Measurements from ENCODE around the gene FDXACB1.

Gene FDXACB1

DNA sequence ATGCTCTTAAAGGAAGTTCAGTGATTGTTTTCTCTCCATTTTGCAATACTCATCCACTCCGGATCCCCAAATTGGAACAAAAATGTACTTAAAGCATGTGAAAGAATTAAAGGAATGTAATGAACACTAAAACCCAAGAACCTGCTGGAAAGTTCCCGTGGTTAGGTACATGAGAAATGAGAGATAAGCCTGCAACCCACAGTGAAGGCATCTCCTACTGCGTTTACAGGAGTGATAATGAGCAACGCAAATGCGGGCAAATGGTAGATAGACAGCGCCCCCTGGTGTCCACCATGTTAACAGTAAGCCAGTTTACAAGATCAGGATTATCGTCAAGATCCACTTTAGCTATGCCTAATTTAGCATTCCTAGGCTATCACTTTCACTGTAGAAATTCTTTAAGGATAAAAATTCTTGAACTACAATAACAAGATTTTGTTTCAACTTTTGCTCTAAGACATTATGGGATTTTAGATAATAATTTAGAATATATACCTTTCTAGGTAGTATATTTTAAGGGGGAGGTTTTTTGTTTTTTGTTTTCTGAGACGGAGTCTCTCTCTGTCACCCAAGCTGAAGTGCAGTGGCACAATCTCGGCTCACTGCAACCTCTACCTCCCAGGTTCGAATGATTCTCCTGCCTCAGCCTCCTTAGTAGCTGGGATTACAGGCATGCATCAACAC, 37.5 kb downstream of the FDXACB1 start:
- peak; percentile 78 to 82 for DNase-seq

DNA sequence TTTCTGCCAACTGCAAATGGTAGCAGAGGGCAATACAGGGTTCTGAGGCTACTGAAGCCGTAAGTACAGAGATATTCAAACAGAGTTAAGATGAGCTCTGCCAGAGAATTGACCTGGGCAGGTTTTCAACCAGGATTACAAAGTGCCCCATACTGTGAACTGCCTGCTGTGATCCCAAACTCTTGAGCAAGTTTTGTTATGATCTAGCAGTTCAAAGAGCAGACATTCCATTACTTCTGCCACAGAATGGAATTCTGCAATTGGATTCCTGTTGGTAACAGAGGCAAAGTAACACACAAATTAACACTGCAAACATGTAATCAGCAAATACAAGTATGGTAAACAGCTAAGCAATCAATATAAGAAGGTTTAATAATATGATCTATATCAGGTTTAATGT, 38.8 kb downstream of the FDXACB1 start:
- no peak for DNase-seq

DNA sequence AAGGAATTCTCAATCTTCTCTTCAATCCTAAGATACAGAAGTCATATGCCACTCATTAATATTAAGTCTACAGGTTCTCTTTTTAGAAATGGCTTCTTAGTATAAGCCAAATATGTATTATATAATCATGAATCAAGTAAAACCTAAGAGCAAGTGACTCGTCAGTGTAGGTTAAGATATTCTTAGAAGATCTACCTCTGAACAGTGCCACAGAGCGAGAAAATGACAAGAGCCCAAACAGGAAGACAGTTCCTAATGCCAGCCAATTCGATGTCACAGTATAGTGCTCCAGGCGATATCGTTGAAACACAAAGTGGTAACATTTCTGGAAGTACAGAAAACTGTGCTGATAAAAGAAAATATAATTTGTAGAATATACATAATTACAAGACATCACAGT, 40.9 kb downstream of the FDXACB1 start:
- DNase-seq = no peak

DNA sequence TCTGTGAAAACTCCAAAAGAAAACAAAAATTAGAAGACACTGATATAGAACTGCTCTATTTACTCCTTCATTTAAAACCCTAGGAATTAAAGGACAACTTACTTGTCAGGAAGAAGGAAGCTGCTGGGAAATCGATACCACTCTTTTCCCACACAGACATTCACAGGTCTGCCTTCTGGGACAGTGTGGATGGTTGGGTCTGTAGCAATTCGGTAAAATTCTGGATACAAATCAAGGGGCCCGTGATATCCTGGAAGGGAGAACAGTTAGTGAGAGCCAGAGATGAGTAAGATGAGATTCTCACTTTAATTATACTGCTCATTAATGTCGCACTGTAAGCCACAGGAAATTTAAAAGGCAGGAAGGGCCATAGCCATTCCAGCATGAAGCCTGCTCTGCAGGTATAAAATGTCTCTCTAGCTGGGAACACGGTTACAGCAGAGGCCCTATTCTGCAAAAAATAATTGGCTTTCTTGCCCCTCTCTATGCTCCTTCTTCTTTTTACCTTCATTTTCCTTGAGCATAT, 41.5 kb downstream of the FDXACB1 start:
- DNase-seq = no peak

DNA sequence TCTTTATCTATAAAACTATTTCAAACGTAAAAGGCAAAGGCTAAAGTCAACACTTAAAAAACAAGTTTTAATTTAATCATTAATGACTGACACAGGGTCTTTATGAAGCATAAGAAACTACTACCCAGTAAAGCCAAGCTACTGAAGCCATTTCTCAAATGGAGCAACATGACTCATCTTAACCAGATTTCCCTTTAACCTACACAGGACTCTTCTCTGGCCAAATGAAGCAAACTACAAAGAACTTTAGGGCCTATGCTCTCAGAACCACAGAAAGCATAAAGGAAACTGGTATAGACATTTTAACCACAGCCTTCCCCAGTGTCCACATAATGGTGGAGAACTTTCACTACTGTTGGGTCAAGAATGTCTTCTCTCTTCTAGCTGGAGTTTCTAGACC, 42.2 kb downstream of the FDXACB1 start:
- DNase-seq = no peak

DNA sequence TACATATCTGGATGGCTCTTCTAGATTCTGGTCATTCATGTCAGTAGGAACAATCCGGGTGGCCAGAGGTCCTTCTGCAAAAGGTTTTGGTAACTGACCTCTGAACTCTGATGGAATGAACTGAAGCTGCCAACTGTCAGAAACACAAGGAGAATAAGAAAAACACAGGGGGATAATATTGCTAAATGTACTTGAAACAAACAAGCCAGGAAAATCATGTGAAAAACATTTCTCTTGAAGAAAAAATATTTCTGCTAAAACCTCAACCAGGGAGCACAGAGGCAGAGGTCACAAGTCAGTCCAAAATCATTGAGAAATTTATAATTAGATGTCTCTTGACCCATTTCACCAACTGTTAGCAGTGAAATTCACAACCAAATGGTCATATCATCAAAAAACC, 42.8 kb downstream of the FDXACB1 start:
- DNase-seq = no peak

DNA sequence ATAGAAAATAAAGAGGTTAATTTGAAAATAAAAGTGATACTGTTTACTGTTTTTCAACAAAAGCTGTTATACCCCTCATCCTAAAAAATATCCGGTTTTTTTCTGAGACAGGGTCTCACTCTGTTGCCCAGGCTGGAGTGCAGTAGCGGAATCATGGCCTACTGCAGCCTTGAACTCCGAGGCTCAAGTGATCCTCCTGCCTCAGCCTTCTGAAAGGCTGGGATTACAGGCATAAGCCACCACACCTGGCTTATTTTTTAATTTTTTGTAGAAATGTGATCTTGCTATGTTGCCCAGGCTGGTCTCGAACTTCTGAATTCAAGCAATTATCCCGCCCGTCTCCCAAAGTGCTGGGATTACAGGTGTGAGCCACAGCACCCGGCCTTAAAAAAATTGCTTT, 43.3 kb downstream of the FDXACB1 start:
- DNase-seq = no peak

DNA sequence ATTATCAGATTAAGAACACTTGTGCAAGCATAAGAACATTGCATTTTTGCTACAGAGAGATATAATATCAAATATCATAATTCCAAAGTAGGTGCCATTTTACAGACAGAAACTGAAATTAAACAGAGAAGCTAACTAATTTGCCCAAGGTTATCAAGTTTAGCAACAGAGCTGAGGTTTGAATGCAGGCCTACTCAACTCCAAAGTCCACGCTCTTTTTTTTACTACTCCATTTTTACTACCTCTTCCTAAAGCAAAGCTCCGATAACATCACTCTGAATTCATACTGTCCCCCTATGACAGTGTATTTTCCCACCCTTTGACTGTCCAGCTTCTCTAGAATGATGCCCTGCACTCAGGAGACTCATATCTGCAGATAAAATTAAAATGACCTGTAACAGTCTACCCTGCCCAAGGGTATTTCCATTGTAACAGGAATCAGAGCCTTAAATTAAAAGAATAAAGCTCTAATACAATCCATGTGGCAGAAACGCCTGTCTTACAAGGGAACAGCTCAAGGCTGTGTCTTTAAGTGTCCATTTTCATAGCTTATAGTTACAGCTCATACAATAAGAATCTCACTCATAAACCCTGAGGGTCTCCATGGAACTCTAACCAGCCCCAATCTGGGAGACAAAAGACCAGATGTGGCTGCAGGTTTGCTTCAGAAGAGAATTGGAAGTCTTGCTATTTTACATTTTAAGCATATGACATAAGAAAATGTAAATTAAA, 44.4 kb downstream of the FDXACB1 start:
- DNase-seq = no peak

DNA sequence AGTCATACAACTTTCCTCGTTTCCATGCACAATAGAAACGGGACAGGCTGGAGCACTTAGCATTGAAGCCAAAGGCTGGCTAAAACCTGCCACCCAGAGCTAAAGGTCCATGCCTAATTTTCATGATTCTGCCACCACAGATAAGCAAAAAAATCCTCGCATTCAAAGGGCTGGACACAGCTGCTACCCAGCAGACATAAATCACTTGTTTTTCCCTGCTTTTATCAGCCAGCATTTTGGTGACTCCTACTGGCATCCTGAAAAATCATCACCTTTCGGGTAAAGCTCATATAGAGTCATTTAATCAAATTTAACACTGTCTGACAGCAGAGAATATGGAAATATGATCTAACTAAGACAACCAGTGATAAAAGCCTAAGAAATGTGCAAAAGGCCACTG, 45.4 kb downstream of the FDXACB1 start:
- no peak for DNase-seq

DNA sequence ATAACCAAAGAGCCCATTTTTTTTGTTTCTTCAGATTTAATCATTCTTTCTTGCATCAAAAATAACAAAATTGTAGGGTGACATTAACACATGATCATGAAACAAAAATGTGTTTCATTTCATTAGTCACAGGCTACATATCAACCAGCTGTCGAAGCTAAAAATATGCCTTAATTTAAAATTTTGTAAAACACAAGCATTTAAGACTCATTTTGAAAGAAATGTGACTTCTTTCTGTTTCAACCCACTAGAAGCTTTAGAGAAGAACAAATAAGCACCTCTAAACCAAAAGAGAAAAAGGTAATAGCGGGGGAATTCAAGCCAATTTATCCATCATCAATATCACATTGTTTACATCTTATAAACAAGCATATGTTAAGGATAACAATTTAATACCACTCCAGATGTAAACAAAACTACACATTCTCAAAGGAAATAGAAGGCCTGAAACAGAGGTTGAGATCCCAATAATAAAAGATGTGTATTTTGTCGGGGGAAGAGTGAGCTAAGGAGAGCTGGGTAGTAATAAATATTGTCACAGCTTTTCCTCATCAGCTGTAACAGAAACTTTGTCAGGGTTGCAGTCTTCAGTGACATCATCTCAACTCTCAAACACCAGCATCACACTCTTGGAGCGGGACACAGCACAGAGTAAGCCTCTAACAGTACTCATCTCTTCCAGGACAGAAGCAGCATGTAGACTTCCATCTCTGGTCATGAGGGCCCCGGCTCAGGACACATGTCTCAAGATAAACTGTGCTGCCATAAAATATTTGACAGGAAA, 49.6 kb downstream of the FDXACB1 start:
- DNase-seq = no peak

DNA sequence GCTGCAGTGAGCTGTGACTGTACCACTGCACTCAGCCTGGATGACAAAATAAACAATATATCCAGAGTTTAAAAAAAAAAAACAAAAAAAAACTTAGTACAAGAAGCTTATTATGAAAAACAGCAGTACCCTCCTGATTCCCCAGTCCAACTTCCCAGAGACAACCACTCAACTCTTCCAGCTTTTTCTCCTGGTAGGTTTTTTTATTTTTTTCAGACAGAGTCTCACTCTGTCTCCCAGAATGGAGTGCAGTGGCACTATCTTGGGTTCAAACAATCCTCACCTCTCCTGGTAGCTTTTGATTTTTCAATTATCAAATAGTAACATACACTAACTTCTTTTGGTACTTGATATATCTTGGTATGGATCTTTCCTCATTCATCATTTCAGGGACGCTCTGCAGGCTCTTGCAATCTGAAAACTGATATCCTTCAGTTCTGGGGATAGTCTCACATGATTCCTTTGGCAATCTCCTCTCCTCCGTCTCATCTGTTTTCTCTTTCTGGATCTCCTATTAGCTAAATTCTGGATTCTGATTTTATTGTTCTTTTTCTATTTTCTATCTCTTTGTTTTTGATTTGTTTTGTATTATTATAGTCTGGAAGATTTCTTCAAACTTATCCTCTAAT, 52.5 kb downstream of the FDXACB1 start:
- DNase-seq = no peak
